ENCODE data around the gene DHRS4.
"Not testable (repeated sequence)": the region's sequence is repeated elsewhere in the genome, so short reads cannot be mapped to it uniquely, and the experiment has no call there.

Gene DHRS4

DNA sequence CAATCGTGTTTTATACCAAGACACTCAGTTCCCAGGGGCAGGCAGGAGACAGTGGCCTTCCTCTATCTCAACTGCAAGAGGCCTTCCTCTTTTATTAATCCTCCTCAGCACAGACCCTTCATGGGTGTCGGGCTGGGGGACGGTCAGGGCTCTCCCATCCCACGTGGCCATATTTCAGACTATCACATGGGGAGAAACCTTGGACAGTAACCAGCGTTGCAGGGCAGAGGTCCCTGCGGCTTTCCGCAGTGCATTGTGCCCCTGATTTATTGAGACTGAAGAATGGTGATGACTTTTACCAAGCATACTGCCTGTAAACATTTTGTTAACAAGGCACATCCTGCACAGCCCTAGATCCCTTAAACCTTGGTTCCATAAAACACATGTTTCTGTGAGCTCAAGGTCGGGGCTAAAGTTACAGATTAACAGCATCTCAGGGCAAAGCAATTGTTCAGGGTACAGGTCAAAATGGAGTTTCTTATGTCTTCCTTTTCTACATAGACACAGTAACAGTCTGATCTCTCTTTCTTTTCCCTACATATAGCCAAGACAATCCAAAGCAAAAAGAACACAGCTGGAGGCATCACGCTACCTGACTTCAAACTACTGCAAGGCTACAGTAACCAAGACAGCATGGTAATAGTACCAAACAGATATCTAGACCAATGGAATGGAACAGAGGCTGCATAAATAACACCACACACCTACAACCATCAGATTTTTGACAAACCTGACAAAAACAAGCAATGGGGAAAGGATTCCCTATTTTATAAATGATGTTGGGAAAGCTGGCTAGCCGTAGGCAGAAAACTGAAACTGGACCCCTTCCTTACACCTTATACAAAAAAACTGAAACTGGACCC lies 28.6 kb downstream of the DHRS4 start:
- DNase-seq (ENCODE audit: low spot score) = not testable (repeated sequence)

DNA sequence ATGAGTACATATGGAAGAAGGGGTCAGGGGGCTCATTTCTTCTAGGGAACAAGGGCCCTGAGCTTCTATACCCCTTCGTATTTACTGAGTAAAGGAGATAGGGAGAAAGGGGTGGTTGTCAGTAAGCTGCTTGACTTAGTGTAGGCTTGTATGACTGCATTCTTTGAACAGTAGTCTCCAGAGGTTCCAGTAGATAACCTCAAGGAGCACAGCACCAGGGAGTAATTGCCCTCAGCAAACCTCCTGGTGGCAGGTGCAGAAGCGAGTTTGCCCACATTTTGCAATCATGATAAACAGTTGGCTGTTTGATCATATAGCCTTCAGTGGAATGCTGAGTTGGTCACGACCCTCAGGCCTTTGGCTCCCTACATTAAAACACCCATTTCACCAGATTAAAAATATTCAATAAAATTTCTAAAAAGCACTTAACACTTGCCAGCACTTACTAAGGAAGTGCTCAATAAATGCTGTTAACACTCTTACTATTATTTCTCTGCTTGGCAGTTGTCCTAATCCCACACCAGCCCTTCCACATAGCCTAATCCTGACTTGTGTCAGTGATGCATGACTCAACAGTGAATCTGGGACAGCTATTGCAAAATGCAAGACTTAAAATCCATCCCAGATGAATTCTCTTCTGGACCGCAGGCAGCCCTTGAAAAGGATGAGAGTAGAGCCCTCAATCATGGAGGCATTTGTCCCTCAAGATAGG lies 31.5 kb downstream of the DHRS4 start:
- no peak for DNase-seq (ENCODE audit: low spot score)

GRCh38 chr14:23988223-23988606 lies 34.6 kb downstream of the DHRS4 start:
- DNase-seq (ENCODE audit: low spot score) = not testable (repeated sequence)

- DNase-seq (ENCODE audit: low spot score) = not testable (repeated sequence)
Measured at GRCh38 chr14:23988607-23989363, 35.2 kb downstream of the DHRS4 start, which contains the start of gene DHRS4L2. DHRS4L2 (plus strand) TSS chr14:23988929; CDS start chr14:23988948, 19 bp downstream.

- DNase-seq (ENCODE audit: low spot score) = not testable (repeated sequence)
Measured at GRCh38 chr14:23989734-23990445, 36.3 kb downstream of the DHRS4 start.

DNA sequence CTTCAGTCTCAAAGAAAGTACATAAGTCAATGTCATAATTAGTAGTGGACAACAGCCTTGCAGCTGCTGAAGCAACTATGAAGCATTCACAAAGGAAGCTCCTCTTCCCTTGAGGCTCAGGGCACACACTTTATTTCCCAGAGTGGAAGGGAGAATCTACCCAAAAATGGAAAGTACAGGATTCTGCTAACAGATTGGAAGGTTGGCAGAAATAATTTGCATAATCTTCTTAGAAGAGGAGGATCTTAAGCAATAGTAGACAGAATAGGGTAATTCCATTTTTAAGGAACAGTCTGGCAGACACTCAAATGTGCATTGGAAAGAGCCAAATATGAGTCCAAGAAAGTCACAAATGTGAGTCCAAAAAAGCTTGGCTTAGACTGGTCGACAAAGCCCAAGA lies 37.4 kb downstream of the DHRS4 start:
- DNase-seq (ENCODE audit: low spot score) = not testable (repeated sequence)

DNA sequence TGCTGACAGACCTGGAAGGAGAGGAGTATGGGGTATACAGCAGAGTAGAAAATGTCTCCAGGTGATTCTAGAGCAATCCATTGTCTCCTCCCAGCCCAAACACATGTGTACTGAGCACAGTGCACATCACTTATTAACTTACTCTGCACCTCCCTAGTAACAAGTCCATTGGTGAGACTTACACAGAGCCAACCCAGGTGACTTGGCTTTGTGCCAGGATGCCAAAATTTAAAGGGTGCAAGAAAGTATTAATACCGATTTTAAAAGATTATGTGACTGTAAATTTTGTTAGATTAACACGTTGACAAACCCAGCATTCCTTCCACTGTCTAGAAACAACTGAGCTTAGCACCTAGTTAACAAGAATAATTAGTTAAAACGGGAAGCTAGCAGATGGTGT lies 39.5 kb downstream of the DHRS4 start:
- not testable (repeated sequence) for DNase-seq (ENCODE audit: low spot score)

GRCh38 chr14:23996009-23996408 lies 42.4 kb downstream of the DHRS4 start:
- DNase-seq (ENCODE audit: low spot score) = not testable (repeated sequence)

DNA sequence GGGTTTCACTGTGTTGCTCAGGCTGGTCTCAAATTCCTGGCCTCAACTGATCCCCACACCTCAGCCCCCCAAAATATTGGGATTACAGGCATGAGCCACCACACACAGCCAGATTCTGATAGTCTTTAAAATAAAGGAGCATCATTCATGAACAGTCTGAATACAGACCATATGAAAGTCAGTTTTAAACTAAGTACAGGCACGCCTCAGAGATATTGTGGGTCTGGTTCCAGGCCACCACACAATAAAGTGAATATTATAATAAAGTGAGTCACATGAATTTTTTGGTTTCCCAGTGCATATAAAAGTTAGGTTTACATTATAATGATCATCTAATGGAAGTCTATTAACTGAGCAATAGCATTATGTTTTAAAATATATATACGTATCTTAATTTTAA lies 43.3 kb downstream of the DHRS4 start:
- not testable (repeated sequence) for DNase-seq (ENCODE audit: low spot score)

GRCh38 chr14:23999640-24000039 lies 46.1 kb downstream of the DHRS4 start:
- not testable (repeated sequence) for DNase-seq (ENCODE audit: low spot score)

DNA sequence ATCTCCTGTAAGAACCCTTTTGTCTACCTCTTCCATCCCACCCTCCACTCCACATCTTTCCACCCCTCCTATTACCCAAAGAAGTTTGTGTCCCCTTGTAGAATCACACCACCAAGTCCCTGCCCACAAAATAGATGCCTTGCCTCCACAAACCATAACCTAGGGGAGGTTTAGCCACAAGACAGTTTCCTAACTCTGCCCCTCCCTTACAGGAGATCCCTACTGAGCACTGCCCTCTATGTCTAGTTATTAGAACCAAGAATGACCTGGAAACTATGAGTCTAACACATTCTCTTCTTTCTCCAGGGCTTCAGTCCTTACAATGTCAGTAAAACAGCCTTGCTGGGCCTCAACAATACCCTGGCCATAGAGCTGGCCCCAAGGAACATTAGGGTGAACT lies 47.5 kb downstream of the DHRS4 start:
- not testable (repeated sequence) for DNase-seq (ENCODE audit: low spot score)

DNA sequence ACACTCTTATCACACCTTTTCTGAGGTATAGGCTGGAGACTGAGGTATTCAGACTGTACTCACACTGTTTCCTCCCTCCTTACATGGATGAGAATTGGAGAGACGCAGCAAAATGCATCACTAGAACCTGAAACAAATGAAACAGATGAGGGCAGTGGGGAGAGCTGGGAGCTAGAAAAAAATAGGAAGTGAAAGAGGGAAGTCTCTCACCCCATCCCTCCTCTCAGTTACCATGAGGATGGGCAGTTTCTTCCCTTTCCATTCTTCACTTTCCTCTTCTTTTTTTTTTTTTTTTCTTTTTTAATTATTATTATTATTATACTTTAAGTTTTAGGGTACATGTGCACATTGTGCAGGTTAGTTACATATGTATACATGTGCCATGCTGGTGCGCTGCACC lies 48.1 kb downstream of the DHRS4 start:
- DNase-seq (ENCODE audit: low spot score) = not testable (repeated sequence)

DNA sequence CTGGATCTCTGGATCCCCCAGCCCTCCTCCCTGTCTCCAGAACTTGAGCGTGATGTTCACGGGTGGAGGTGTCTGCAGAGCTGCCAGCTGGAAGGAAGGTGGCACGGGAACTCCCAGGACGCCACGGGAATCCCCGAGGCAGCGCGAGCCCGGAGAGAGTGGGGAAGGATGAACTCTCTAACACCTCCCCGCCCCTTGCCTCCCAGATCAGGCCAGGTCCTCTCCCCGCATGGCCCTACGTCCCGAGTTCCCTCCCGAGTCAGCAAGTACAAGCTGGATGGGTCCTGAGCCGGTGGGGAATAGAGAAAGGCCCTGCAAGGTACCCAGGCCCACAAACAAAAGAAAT lies 52.9 kb downstream of the DHRS4 start:
- not testable (repeated sequence) for DNase-seq (ENCODE audit: low spot score)

DNA sequence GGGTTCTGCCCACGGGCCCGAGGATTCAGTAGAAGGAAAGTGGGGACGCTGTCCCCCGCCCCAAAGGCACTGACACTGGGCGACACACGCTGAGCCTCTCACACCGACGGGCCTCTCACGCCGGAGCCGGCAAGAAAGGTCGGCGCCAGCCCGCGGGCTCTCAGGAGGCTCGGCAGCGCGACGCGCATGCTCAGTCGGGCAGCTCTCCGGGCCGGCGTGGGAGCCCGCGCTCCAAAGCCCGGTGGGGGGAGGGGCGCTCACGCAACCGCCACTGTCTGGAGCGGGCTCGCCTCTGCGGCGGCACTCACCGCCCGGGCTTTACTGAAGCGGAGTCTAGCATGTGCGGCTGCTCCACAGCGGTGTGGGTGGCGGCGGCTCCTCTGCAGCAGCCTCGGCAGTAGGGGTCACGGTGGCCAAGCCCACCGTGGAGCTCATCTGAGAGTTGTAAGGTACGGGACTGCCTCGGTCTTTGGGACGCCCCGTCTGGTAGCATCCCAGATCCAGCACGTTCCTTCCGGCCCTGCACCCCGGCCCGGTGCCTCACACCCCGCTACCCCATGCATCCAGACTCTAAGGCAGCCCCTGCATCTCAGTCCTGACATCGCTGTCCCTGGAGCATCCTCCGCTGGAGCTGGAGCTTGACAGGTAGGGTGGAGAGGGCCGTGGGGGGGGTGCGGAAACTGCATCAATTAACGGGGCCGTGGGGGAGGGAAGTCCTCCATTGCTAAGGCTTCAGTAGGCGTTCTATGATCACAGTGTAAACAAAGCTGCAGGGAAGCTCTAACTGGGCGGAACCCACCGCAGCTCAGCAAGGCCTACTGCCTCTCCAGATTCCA lies 53.5 kb downstream of the DHRS4 start:
- peak; percentile 4 for DNase-seq (ENCODE audit: low spot score)

- no peak for DNase-seq (ENCODE audit: low spot score)
Measured at GRCh38 chr14:24011051-24011450, 57.5 kb downstream of the DHRS4 start.

GRCh38 chr14:24012726-24013273 lies 59.2 kb downstream of the DHRS4 start:
- not testable (repeated sequence) for DNase-seq (ENCODE audit: low spot score)

GRCh38 chr14:24013654-24014514 lies 60.3 kb downstream of the DHRS4 start:
- peak; percentile 55 for DNase-seq (ENCODE audit: low spot score)

DNA sequence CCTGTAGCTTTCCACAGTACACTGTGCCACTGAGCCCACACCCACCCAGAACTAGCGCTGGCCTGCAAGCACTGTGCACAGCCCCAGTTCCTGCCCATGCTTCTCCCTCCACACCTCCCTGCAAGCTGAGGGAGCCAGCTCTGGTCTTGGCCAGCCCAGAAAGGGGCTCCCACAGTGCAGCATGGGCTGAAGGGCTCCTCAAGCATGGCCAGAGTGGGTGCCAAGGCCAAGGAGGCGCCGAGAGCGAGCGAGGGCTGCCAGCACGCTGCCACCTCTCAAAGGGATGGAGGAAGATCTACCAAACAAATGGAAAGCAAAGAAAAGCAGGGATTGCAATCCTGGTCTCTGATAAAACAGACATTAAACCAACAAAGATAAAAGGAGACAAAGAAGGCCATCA lies 62.2 kb downstream of the DHRS4 start:
- not testable (repeated sequence) for DNase-seq (ENCODE audit: low spot score)
